ENCODE data around the gene INPP4A.
A peak's percentile ranks its signal among the peaks of the same experiment; 100 is the strongest.

Gene INPP4A

DNA sequence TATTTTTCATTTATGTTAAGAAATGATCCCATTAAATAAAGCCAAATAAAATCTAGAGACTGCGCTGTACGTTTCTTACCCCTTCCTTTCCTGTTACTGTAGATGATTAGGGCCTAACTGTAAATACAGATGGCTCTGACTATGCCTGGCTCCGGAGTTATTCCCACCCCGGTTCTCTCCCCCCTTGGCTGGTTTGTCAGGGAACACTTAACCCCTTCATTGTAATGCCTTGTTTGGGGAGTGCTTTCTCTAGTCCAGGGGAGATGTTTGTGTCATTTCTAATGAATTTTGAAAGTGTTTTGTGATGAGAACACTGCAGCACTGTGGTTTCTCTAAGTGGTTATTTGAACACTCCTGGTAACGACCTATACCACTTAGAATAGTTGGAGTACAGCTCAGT, 172.5 kb downstream of the INPP4A start:
- no peak for DNase-seq (ENCODE audit: extremely low read depth, low read depth)
- TF ChIP-seq, protein P1, sequence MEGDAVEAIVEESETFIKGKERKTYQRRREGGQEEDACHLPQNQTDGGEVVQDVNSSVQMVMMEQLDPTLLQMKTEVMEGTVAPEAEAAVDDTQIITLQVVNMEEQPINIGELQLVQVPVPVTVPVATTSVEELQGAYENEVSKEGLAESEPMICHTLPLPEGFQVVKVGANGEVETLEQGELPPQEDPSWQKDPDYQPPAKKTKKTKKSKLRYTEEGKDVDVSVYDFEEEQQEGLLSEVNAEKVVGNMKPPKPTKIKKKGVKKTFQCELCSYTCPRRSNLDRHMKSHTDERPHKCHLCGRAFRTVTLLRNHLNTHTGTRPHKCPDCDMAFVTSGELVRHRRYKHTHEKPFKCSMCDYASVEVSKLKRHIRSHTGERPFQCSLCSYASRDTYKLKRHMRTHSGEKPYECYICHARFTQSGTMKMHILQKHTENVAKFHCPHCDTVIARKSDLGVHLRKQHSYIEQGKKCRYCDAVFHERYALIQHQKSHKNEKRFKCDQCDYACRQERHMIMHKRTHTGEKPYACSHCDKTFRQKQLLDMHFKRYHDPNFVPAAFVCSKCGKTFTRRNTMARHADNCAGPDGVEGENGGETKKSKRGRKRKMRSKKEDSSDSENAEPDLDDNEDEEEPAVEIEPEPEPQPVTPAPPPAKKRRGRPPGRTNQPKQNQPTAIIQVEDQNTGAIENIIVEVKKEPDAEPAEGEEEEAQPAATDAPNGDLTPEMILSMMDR (IDR thresholded peaks at IDR 0.05; ENCODE audit: low read depth, low read length, missing control alignments), result no peak
- H3K4me3 ChIP-seq (replicated peaks; ENCODE audit: low read depth, low read length), result no peak overlapping the region

DNA sequence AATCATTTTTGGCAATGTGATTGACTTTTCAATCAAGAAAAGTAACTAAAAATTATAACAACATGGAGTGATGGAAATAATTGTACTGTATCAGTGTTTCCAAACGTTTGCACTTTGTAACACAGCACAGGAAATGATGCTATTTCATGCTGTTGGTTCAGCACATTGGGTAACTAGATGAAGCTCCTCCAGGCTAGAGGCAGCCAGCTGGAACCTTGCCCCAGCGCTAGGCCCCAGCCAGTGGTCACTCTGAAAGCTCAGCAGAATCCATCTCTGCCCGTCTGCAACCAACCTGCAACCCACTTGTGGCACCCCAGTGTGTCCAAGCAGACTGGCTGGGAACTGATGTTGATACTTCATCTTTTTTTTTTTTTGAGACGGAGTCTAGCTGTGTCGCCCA, 179.0 kb downstream of the INPP4A start:
- no peak overlapping the region for H3K4me3 ChIP-seq (replicated peaks; ENCODE audit: low read depth, low read length)
- no peak for DNase-seq (ENCODE audit: extremely low read depth, low read depth)
- TF ChIP-seq, protein P1 (IDR thresholded peaks at IDR 0.05; ENCODE audit: low read depth, low read length, missing control alignments), result no peak

DNA sequence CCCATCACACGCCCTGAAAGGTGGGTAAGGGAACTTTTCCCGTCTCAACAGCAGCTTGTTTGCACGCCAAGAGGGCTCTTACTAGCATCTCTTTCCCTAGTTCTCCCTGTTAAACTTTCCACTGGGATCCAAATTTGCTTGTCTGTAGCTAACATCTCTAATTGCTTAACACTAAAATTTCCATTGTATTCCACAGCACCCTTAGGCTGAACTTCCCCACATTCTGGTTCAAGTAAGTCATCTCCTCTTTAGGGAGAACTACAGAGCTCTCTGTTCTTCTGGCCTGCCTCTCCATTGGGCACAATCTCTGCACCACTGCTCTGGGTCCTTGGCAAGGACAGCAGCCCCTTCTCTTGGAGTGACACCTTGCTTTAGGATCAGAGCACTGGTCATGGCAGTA, 187.7 kb downstream of the INPP4A start:
- TF ChIP-seq, protein P1 (IDR thresholded peaks at IDR 0.05; ENCODE audit: low read depth, low read length, missing control alignments), result no peak
- H3K4me3 ChIP-seq (replicated peaks; ENCODE audit: low read depth, low read length), result no peak overlapping the region
- DNase-seq (ENCODE audit: extremely low read depth, low read depth), result no peak

DNA sequence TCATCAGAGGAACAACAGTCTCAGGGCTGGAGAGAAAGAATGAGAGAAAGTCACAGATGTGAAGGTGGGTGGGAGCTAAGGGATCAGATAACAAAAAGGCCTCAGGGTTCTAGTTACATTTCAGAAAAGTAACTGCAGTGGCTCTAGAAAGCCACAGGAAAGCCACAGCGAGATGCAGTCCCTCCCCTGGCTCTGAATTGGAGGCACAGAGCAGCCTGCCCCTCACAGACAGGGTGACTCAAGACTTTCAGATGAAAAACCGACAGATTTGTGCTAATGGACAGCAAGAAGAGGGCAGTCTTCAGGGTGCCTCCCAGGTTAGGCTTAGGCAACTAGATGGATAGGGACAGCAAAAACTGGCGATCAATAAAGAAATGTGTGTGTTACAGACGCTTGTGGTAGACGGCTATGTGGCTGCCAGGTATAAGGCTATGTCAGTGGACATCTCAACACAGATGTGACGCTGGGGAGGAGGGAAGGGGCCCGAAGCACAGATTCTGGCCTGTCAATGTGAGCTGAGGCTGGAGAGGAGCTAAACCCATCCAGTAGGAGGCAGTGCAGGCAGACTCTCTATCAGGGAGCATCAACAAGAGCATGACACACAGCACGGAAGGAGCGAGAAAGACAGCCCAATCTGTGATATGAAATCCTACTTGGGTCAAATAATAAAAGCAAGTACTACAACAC, 189.9 kb downstream of the INPP4A start:
- no peak overlapping the region for H3K4me3 ChIP-seq (replicated peaks; ENCODE audit: low read depth, low read length)
- TF ChIP-seq, protein P1 (IDR thresholded peaks at IDR 0.05; ENCODE audit: low read depth, low read length, missing control alignments), result peak; percentile 44
- no peak for DNase-seq (ENCODE audit: extremely low read depth, low read depth)

DNA sequence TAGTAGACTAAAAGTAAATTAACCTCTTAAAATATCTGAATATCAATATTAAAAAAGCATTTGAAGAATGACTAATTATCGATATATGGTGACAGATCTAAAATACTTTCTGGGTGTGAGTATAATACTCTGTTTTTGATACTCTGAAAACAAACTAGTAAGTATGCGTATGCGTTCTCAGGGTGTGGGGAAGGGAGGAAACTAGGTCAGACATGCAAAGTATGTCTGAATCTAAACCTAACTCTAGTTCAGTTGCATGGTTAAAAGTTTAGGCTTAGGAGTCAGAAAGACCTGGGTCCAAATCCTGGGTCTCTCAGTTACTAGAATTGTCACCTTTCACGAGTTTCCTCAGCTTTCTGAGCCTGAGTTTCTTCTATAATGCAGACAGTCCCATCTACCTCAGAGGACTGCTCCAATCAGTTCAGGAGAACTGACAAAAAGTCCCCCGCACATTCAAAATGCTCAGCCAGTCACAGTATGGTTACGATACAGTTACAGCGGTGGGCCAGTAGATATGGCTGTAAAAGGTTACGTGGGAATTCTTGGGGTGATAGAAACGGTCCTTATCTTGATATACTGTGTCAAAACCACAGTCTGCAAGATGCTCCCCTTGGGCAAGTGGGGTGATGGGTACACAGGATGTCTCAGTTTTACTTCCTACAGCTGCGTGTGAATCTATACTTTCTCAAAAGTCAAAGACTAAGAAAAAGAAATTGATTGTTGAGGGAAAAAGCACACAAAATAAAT, 192.9 kb downstream of the INPP4A start:
- no peak overlapping the region for H3K4me3 ChIP-seq (replicated peaks; ENCODE audit: low read depth, low read length)
- no peak for DNase-seq (ENCODE audit: extremely low read depth, low read depth)
- TF ChIP-seq, protein P1 (IDR thresholded peaks at IDR 0.05; ENCODE audit: low read depth, low read length, missing control alignments), result no peak

DNA sequence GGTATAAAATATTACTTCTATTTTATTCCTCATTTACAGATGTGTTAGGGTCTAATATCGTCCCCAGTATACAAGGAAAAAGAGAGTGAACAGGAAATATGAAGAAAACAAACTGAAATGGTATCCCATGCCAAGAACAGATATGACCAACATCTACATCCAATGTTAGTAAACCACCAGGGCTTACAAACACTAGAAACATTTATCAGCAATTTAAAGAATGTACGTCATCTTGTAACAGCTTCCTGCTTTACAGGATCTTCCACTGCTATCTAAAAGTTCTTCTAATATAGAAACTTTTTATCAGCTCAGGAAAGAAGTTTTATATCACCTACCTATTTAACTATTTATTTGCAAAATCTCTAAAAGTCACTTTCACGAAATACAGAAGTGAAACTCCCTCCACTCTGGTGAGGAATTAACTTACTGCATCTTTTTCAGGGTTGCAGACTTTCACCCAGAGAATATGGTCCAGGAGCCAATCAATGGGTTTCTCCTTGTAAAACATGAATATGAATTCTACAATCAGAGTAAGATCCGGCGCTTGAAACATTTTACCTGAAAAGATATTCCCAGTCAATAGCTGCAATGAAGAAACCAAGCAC, 198.9 kb downstream of the INPP4A start:
- no peak overlapping the region for H3K4me3 ChIP-seq (replicated peaks; ENCODE audit: low read depth, low read length)
- no peak for DNase-seq (ENCODE audit: extremely low read depth, low read depth)
- TF ChIP-seq, protein P1 (IDR thresholded peaks at IDR 0.05; ENCODE audit: low read depth, low read length, missing control alignments), result no peak

Measured in HFF-Myc (cell line).